ENCODE results near the gene GLT1D1. TPM values are rescaled to one million over a fixed set of nuclear protein-coding genes. Genes with fewer than 3 reads are reported as not detected.

Gene GLT1D1
- total RNA-seq, 1 donor from 2014 or later, result 0.44 TPM

DNA sequence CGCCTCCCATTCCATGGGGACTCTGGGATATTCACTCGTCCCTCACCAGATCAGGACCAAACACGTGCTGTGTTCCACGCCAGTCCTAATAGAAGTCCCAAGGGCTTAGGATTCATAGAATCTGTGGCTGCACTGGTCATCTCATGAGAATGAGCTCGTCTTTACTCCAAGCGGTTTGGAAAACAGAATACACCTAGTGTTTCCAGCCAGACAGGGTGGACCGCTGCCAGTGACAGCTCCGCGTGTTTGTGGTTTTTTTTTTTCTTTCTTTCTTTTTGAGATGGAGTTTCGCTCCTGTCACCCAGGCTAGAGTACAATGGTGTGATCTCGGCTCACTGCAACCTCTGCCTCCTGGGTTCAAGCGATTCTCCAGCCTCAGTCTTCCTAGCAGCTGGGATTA lies 75.1 kb downstream of the GLT1D1 start:
- H3K4me3 Mint-ChIP-seq (ENCODE audit: unreplicated experiment), result no peak overlapping the region
- TF ChIP-seq, protein P1, sequence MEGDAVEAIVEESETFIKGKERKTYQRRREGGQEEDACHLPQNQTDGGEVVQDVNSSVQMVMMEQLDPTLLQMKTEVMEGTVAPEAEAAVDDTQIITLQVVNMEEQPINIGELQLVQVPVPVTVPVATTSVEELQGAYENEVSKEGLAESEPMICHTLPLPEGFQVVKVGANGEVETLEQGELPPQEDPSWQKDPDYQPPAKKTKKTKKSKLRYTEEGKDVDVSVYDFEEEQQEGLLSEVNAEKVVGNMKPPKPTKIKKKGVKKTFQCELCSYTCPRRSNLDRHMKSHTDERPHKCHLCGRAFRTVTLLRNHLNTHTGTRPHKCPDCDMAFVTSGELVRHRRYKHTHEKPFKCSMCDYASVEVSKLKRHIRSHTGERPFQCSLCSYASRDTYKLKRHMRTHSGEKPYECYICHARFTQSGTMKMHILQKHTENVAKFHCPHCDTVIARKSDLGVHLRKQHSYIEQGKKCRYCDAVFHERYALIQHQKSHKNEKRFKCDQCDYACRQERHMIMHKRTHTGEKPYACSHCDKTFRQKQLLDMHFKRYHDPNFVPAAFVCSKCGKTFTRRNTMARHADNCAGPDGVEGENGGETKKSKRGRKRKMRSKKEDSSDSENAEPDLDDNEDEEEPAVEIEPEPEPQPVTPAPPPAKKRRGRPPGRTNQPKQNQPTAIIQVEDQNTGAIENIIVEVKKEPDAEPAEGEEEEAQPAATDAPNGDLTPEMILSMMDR (IDR thresholded peaks at IDR 0.05; ENCODE audit: unreplicated experiment), result no peak
- H3K36me3 Mint-ChIP-seq (ENCODE audit: low read depth, unreplicated experiment), result peaks cover 3% of the 10 kb centered on the region
- no peaks in the 10 kb centered on the region for H3K27me3 Mint-ChIP-seq (ENCODE audit: unreplicated experiment)
- peaks cover 3% of the 10 kb centered on the region for H3K4me1 Mint-ChIP-seq (ENCODE audit: unreplicated experiment)
- H3K27ac Mint-ChIP-seq (ENCODE audit: unreplicated experiment), result no peak overlapping the region
- DNase-seq (ENCODE audit: low spot score), result no peak
- H3K9me3 Mint-ChIP-seq (ENCODE audit: unreplicated experiment), result no peaks in the 10 kb centered on the region

DNA sequence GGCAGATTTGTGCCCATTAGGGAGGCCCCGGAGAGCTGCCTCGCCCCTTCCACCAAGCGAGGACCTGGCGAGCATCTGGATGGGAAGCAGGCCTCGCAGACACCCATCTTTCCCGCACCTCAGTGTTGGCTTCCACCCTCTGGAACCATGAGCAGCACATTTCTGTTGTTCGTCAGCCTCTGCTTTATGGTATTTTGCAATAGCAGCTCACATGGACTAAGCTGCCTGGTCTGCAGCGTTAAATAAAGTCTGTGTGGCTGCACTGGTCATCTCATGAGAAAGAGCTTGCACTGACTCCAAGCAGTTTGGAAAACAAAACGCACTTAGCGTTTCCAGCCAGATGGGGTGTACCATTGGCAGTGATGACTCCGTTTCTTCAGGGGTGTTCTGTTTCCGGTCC lies 75.8 kb downstream of the GLT1D1 start:
- Mint-ChIP-seq H3K4me1 (ENCODE audit: unreplicated experiment) (peaks cover 6% of the 10 kb centered on the region), H3K27me3 (ENCODE audit: unreplicated experiment) (no peaks in the 10 kb centered on the region), H3K4me3 (ENCODE audit: unreplicated experiment) (no peak overlapping the region), H3K27ac (ENCODE audit: unreplicated experiment) (no peak overlapping the region), H3K9me3 (ENCODE audit: unreplicated experiment) (no peaks in the 10 kb centered on the region), H3K36me3 (ENCODE audit: low read depth, unreplicated experiment) (peaks cover 3% of the 10 kb centered on the region)
- TF ChIP-seq, protein P1 (IDR thresholded peaks at IDR 0.05; ENCODE audit: unreplicated experiment), result no peak
- no peak for DNase-seq (ENCODE audit: low spot score)

DNA sequence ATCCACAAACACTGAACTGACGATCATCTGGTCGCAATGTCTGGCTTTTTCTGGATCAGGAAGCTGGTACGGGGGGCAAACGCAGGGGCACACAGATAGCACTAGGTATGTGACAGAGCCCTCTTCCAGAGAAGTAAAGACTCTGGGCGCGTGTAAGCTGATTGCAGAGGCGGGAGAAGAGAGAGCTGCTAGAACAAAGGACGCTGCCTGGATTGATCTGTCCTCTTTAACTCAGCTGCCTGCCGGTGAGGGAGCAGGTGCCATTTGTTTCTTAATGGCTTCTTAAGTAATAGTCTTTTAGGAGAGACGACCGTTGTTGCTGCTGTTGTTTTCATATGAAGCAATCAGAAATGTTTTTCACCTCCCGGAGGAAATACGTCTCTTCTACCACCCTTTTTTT lies 77.3 kb downstream of the GLT1D1 start:
- H3K27me3 Mint-ChIP-seq (ENCODE audit: unreplicated experiment), result no peaks in the 10 kb centered on the region
- no peak overlapping the region for H3K27ac Mint-ChIP-seq (ENCODE audit: unreplicated experiment)
- H3K4me3 Mint-ChIP-seq (ENCODE audit: unreplicated experiment), result no peak overlapping the region
- peaks cover 6% of the 10 kb centered on the region for H3K4me1 Mint-ChIP-seq (ENCODE audit: unreplicated experiment)
- peaks cover 3% of the 10 kb centered on the region for H3K36me3 Mint-ChIP-seq (ENCODE audit: low read depth, unreplicated experiment)
- no peak for DNase-seq (ENCODE audit: low spot score)
- H3K9me3 Mint-ChIP-seq (ENCODE audit: unreplicated experiment), result no peaks in the 10 kb centered on the region
- TF ChIP-seq, protein P1 (IDR thresholded peaks at IDR 0.05; ENCODE audit: unreplicated experiment), result no peak

DNA sequence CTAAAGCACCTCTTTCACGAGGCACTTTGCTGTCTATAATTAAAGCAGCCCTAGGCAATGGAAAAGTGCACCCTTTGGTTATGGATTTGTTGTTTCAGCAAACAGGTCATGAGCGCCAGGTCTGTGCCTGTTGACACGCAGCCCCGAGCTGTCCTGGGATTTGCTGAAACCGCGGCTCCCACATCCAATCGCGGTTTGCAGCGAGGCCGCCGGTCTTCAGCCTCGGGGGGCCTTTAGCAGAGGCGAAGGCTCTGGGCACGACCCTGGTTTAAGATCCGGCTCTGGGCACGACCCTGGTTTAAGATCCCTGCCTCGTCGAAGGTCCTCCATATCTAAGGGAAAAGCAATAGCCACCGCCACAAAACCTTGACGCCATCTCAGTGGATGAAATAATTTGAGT lies 79.2 kb downstream of the GLT1D1 start:
- no peak for DNase-seq (ENCODE audit: low spot score)
- peaks cover 6% of the 10 kb centered on the region for H3K4me1 Mint-ChIP-seq (ENCODE audit: unreplicated experiment)
- peaks cover 2% of the 10 kb centered on the region for H3K27me3 Mint-ChIP-seq (ENCODE audit: unreplicated experiment)
- no peak overlapping the region for H3K27ac Mint-ChIP-seq (ENCODE audit: unreplicated experiment)
- TF ChIP-seq, protein P1 (IDR thresholded peaks at IDR 0.05; ENCODE audit: unreplicated experiment), result no peak
- H3K9me3 Mint-ChIP-seq (ENCODE audit: unreplicated experiment), result peaks cover 8% of the 10 kb centered on the region
- H3K36me3 Mint-ChIP-seq (ENCODE audit: low read depth, unreplicated experiment), result peaks cover 6% of the 10 kb centered on the region
- H3K4me3 Mint-ChIP-seq (ENCODE audit: unreplicated experiment), result no peak overlapping the region

- Mint-ChIP-seq H3K4me1 (ENCODE audit: unreplicated experiment) (peaks cover 6% of the 10 kb centered on the region), H3K36me3 (ENCODE audit: low read depth, unreplicated experiment) (peaks cover 6% of the 10 kb centered on the region)
Observed at GRCh38 chr12:128933039-128933438, 79.8 kb downstream of the GLT1D1 start.

More at GRCh38 chr12:128933039-128933438, 79.8 kb downstream of the GLT1D1 start:
- no peak for DNase-seq (ENCODE audit: low spot score)
- TF ChIP-seq, protein P1 (IDR thresholded peaks at IDR 0.05; ENCODE audit: unreplicated experiment), result no peak
- Mint-ChIP-seq H3K27me3 (ENCODE audit: unreplicated experiment) (peaks cover 2% of the 10 kb centered on the region), H3K4me3 (ENCODE audit: unreplicated experiment) (no peak overlapping the region), H3K9me3 (ENCODE audit: unreplicated experiment) (peaks cover 14% of the 10 kb centered on the region), H3K27ac (ENCODE audit: unreplicated experiment) (no peak overlapping the region)
